Ishikawa (cell line): ENCODE results near the gene DGCR8.

Source experiments
- CEBPB ChIP-seq: IDR thresholded peaks from 2 replicates; pipeline ENCODE4 v1.6.1; 2012
- CREB1 ChIP-seq: IDR thresholded peaks from 2 replicates; pipeline ENCODE4 v1.6.1; 2012; ENCODE audit warnings: low read depth
- EGR1 ChIP-seq: IDR thresholded peaks from 2 replicates; pipeline ENCODE4 v1.6.1; 2012
- EP300 ChIP-seq: IDR thresholded peaks from 2 replicates; pipeline ENCODE4 v1.6.1; 2012; ENCODE audit warnings: borderline replicate concordance
- FOXM1 ChIP-seq: IDR thresholded peaks from 2 replicates; pipeline ENCODE4 v1.6.1; 2012; ENCODE audit warnings: low read depth, borderline replicate concordance
- NFIC ChIP-seq: IDR thresholded peaks from 2 replicates; pipeline ENCODE4 v1.6.1; 2012
- RAD21 ChIP-seq: IDR thresholded peaks from 2 replicates; pipeline ENCODE4 v1.6.1; 2012; ENCODE audit warnings: low read depth
- REST ChIP-seq: IDR thresholded peaks from 2 replicates; pipeline ENCODE4 v1.6.1; 2012; ENCODE audit warnings: low read depth, mild to moderate bottlenecking
- TAF1 ChIP-seq: IDR thresholded peaks from 2 replicates; pipeline ENCODE4 v1.6.1; 2012; ENCODE audit warnings: low read depth, mild to moderate bottlenecking
- TCF12 ChIP-seq: IDR thresholded peaks from 2 replicates; pipeline ENCODE4 v1.6.1; 2012; ENCODE audit warnings: low read depth
- TEAD4 ChIP-seq: IDR thresholded peaks from 2 replicates; pipeline ENCODE4 v1.6.1; 2012
- USF1 ChIP-seq: IDR thresholded peaks from 2 replicates; pipeline ENCODE4 v1.6.1; 2012
- YY1 ChIP-seq: IDR thresholded peaks from 2 replicates; pipeline ENCODE4 v1.6.1; 2012; ENCODE audit warnings: low read depth
- ZBTB7A ChIP-seq: IDR thresholded peaks from 2 replicates; pipeline ENCODE4 v1.6.1; 2012; ENCODE audit warnings: low read depth
- TF ChIP-seq, protein P1 (sequence below): IDR thresholded peaks from 2 replicates; pipeline ENCODE4 v1.6.1; 2012

Gene DGCR8

DNA sequence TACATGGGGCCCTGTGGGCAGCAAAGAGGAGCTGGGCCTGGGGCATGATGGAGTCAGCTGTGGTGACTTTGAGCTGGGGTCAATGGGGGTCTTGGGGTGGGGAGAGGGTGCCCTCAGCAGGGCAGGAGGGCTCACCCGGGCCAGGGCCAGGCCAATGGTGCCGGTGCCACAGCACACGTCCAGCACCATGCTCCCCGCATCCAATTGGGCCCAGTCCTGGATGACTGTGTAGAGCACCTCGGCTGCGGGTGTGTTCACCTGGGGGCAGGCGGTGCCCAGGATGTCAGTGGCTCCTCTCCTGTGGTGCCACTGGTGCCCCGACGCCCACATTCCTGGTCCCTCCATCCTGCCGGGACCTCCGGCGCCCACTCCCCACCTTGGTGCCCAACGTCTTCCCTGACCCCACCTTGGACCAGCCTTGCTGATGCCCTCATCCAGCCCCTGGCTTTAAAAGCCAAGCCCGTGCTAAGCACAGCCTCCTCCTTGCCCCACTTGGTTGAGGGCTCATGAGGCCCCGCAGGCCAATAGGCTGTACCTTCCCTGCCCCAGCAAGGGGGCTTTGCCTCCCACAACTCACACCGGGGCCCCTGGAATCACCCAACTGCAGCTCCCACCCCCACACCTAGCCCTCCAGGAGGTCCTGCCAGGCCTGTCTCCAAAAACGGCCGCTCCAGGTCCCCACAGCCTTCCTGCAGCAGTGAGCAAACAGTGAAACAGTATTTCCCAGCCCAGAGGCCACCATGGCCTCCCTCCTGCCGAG lies 33.7 kb downstream of the DGCR8 start:
- no peak for TF ChIP-seq FOXM1
- TF ChIP-seq TAF1, result no peak
- no peak for TF ChIP-seq REST
- no peak for TF ChIP-seq CREB1
- no peak for TF ChIP-seq CEBPB
- no peak for TF ChIP-seq USF1
- no peak for TF ChIP-seq TCF12
- TF ChIP-seq RAD21, result no peak
- no peak for TF ChIP-seq NFIC
- no peak for TF ChIP-seq EGR1
- TF ChIP-seq, protein P1, sequence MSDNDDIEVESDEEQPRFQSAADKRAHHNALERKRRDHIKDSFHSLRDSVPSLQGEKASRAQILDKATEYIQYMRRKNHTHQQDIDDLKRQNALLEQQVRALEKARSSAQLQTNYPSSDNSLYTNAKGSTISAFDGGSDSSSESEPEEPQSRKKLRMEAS, result no peak
- TF ChIP-seq YY1, result no peak
- TF ChIP-seq EP300, result no peak
- TF ChIP-seq TEAD4, result no peak
- TF ChIP-seq ZBTB7A, result no peak

- no peak for TF ChIP-seq RAD21
- TF ChIP-seq CEBPB, result no peak
- no peak for TF ChIP-seq FOXM1
- no peak for TF ChIP-seq TEAD4
- TF ChIP-seq EP300, result no peak
- TF ChIP-seq CREB1, result no peak
- no peak for TF ChIP-seq ZBTB7A
- TF ChIP-seq NFIC, result no peak
- no peak for TF ChIP-seq USF1
- no peak for TF ChIP-seq TCF12
- TF ChIP-seq EGR1, result no peak
- no peak for TF ChIP-seq YY1
- TF ChIP-seq, protein P1, result no peak
- no peak for TF ChIP-seq TAF1
- no peak for TF ChIP-seq REST
Measured at GRCh38 chr22:20114506-20115475, 34.8 kb downstream of the DGCR8 start.

GRCh38 chr22:20115691-20116375 lies 35.8 kb downstream of the DGCR8 start, which contains the start of gene RANBP1:
TSS of gene RANBP1 (plus strand) at chr22:20116104. CDS start at chr22:20116185, 81 bp downstream.
- TF ChIP-seq CEBPB (no peak), TAF1 (no peak), EP300 (no peak), CREB1 (no peak), FOXM1 (no peak), YY1 (no peak), TCF12 (no peak), TEAD4 (no peak), USF1 (no peak), NFIC (no peak), EGR1 (no peak), REST (no peak), RAD21 (no peak), ZBTB7A (no peak)
- TF ChIP-seq, protein P1, result no peak
